HCT116 (cell line): ENCODE data around the gene PRKN. TPM values are rescaled to one million over a fixed set of nuclear protein-coding genes. Genes with fewer than 3 reads are reported as not detected.

Source experiments
- ATAC-seq: fragments of 200-7000 bp; cut with Tn5 transposase; 2 replicates; pipeline ENCODE4 v1.9.1; 2020; ENCODE audit warnings: mild to moderate bottlenecking, moderate library complexity
- BruUV-seq: library from RNA; stranded (reverse); fragments of 400-500 nt; replicated peaks from 2 replicates; lab custom pipeline; 2021; lab: Mats Ljungman, UMichigan
- CTCF ChIA-PET: fragments of 300-600 bp; sonication (Branson Sonifier 250); formaldehyde crosslinking; loops from one replicate; lab custom pipeline; 2021; ENCODE audit warnings: antibody characterized with exemption; lab: Charles Lee
- POLR2A ChIA-PET: fragments of 300-600, 350-600 bp; sonication (Branson Sonifier 250); formaldehyde crosslinking; loops from one replicate; lab custom pipeline; 2021; ENCODE audit warnings: antibody characterized with exemption; lab: Charles Lee
- RAD21 ChIA-PET, 2 experiments: fragments of 300-600 bp; sonication (Branson Sonifier 250); formaldehyde crosslinking; loops; one replicate each; lab custom pipeline; 2023; ENCODE audit warnings: low total read pairs in 2 of 2; ENCODE audit not compliant: uncharacterized antibody in 2 of 2, unreplicated experiment in 2 of 2, low non-redundant PET in 1 of 2; lab: Charles Lee
- DNase-seq: peaks from one replicate; pipeline ENCODE4 v3.0.0-alpha.2; 2010; ENCODE audit warnings: low read depth, low spot score
- H2AFZ ChIP-seq: fragments of 200-600 bp; shearing (Covaris generic), sonication (generic); 2 replicates; pipeline ENCODE4 v1.6.1; 2017; ENCODE audit warnings: low read depth, mixed run types, mixed read lengths, antibody characterized with exemption, low read length; ENCODE audit not compliant: poor library complexity, severe bottlenecking
- H3K27ac ChIP-seq: 2 replicates; pipeline ENCODE4 v1.5.1; 2012; ENCODE audit warnings: low read depth, low read length
- H3K27me3 ChIP-seq: fragments of 200-600 bp; sonication (generic); 2 replicates; pipeline ENCODE4 v1.6.1; 2016; ENCODE audit warnings: mixed run types, low read length, mixed read lengths; ENCODE audit not compliant: insufficient read depth
- H3K36me3 ChIP-seq, 2 experiments: fragments of 200-500 bp in 1 of 2; fragments of 200-600 bp in 1 of 2; sonication (Bioruptor generic) in 1 of 2; sonication (generic) in 1 of 2; 2 replicates each; pipeline versions ENCODE4 v1.5.1 to v1.6.1; 2014 to 2016; ENCODE audit warnings: low read length in 2 of 2, inconsistent platforms in 1 of 2, mixed read lengths in 1 of 2, mixed run types in 1 of 2; ENCODE audit not compliant: insufficient read depth in 2 of 2, control insufficient read depth in 1 of 2
- H3K4me1 ChIP-seq, 2 experiments: fragments of 200-600 bp in 1 of 2; sonication (generic) in 1 of 2; 2 replicates each; pipeline versions ENCODE4 v1.5.1 to v1.6.1; 2012 to 2017; ENCODE audit warnings: low read length in 2 of 2, inconsistent platforms in 1 of 2, mild to moderate bottlenecking in 1 of 2, mixed read lengths in 1 of 2, mixed run types in 1 of 2, moderate library complexity in 1 of 2; ENCODE audit not compliant: insufficient read depth in 2 of 2, control insufficient read depth in 1 of 2
- H3K4me2 ChIP-seq: fragments of 200-600 bp; sonication (generic); 2 replicates; pipeline ENCODE4 v1.6.1; 2017; ENCODE audit warnings: mixed run types, low read length, mixed read lengths
- H3K4me3 ChIP-seq, 2 experiments: fragments of 200-600 bp in 1 of 2; sonication (generic) in 1 of 2; replicated peaks in 1 of 2; 2 replicates each; pipeline ENCODE4 v1.5.1; 2011 to 2016; ENCODE audit warnings: low read length in 2 of 2, control low read depth in 1 of 2, low read depth in 1 of 2, mild to moderate bottlenecking in 1 of 2, mixed read lengths in 1 of 2, mixed run types in 1 of 2
- H3K79me2 ChIP-seq: fragments of 200-600 bp; sonication (generic); 2 replicates; pipeline ENCODE4 v1.6.1; 2017; ENCODE audit warnings: mild to moderate bottlenecking, mixed run types, low read length, moderate library complexity, mixed read lengths; ENCODE audit not compliant: insufficient read depth
- H3K9ac ChIP-seq: fragments of 200-600 bp; sonication (generic); 2 replicates; pipeline ENCODE4 v1.6.1; 2016; ENCODE audit warnings: low read length, mixed read lengths
- H3K9me2 ChIP-seq: fragments of 200-600 bp; sonication (generic), shearing (Covaris generic); 2 replicates; pipeline ENCODE4 v1.6.1; 2017; ENCODE audit warnings: mixed run types, mild to moderate bottlenecking, moderate library complexity; ENCODE audit not compliant: insufficient read depth
- H3K9me3 ChIP-seq, 2 experiments: fragments of 200-500 bp in 1 of 2; fragments of 200-600 bp in 1 of 2; sonication (Bioruptor generic) in 1 of 2; sonication (generic) in 1 of 2; 2 replicates each; pipeline ENCODE4 v1.6.1; 2014 to 2017; ENCODE audit warnings: low read length in 2 of 2, mixed read lengths in 2 of 2, inconsistent platforms in 1 of 2, low read depth in 1 of 2, mild to moderate bottlenecking in 1 of 2, mixed run types in 1 of 2, moderate library complexity in 1 of 2; ENCODE audit not compliant: control insufficient read depth in 1 of 2, insufficient read depth in 1 of 2
- H4K20me1 ChIP-seq: fragments of 200-600 bp; sonication (generic), shearing (Covaris generic); 2 replicates; pipeline ENCODE4 v1.6.1; 2017; ENCODE audit warnings: mixed run types, mild to moderate bottlenecking, moderate library complexity; ENCODE audit not compliant: insufficient read depth
- ATF3 ChIP-seq: IDR thresholded peaks from 2 replicates; pipeline ENCODE4 v1.6.1; 2012
- CBX3 ChIP-seq: IDR thresholded peaks from 2 replicates; pipeline ENCODE4 v1.6.1; 2012; ENCODE audit warnings: low read depth
- CEBPB ChIP-seq: IDR thresholded peaks from 2 replicates; pipeline ENCODE4 v1.6.1; 2012; ENCODE audit warnings: low read depth
- ELF1 ChIP-seq: IDR thresholded peaks from 2 replicates; pipeline ENCODE4 v1.6.1; 2012; ENCODE audit warnings: low read depth, borderline replicate concordance
- EZH2 ChIP-seq: fragments of 200-600 bp; sonication (generic); IDR thresholded peaks from 2 replicates; pipeline ENCODE4 v1.6.1; 2017; ENCODE audit warnings: antibody characterized with exemption, mixed run types
- EZH2phosphoT487 ChIP-seq: fragments of 200-600 bp; IDR thresholded peaks from 2 replicates; pipeline ENCODE4 v1.6.1; 2018; ENCODE audit warnings: antibody characterized with exemption, borderline replicate concordance
- FOSL1 ChIP-seq: IDR thresholded peaks from 2 replicates; pipeline ENCODE4 v1.6.1; 2012; ENCODE audit warnings: low read depth
- MAX ChIP-seq: IDR thresholded peaks from 2 replicates; pipeline ENCODE4 v1.6.1; 2012
- POLR2A ChIP-seq: IDR thresholded peaks from 2 replicates; pipeline ENCODE4 v1.7.0; 2011; ENCODE audit warnings: borderline replicate concordance; ENCODE audit not compliant: insufficient read depth, insufficient read length; ENCODE audit errors: extremely low read depth
- POLR2AphosphoS5 ChIP-seq: IDR thresholded peaks from 2 replicates; pipeline ENCODE4 v1.6.1; 2011; ENCODE audit warnings: mild to moderate bottlenecking, low read depth, low read length, moderate library complexity
- RAD21 ChIP-seq: IDR thresholded peaks from 2 replicates; pipeline ENCODE4 v1.6.1; 2012; ENCODE audit warnings: low read depth, mild to moderate bottlenecking
- REST ChIP-seq: IDR thresholded peaks from 2 replicates; pipeline ENCODE4 v1.6.1; 2012; ENCODE audit warnings: low read depth
- SIN3A ChIP-seq: IDR thresholded peaks from 2 replicates; pipeline ENCODE4 v1.6.1; 2012; ENCODE audit warnings: low read depth
- SP1 ChIP-seq: IDR thresholded peaks from 2 replicates; pipeline ENCODE4 v1.6.1; 2012; ENCODE audit warnings: low read depth
- SRF ChIP-seq: IDR thresholded peaks from 2 replicates; pipeline ENCODE4 v1.6.1; 2012; ENCODE audit warnings: low read depth
- TCF7L2 ChIP-seq: IDR thresholded peaks from 2 replicates; pipeline ENCODE4 v1.7.0; 2011; ENCODE audit warnings: borderline replicate concordance, inconsistent platforms; ENCODE audit not compliant: insufficient read depth, insufficient read length; ENCODE audit errors: extremely low read depth
- YY1 ChIP-seq: IDR thresholded peaks from 2 replicates; pipeline ENCODE4 v1.6.1; 2011; ENCODE audit warnings: low read length, low read depth, moderate library complexity, mild to moderate bottlenecking; ENCODE audit not compliant: insufficient replicate concordance; ENCODE audit errors: extremely low read depth
- ZBTB33 ChIP-seq: IDR thresholded peaks from 2 replicates; pipeline ENCODE4 v1.6.1; 2011; ENCODE audit warnings: mild to moderate bottlenecking, low read length, moderate library complexity; ENCODE audit not compliant: insufficient replicate concordance; ENCODE audit errors: extremely low read depth
- ZFX ChIP-seq: fragments of 450-650 bp; IDR thresholded peaks from 2 replicates; pipeline ENCODE4 v1.6.1; 2017
- ZNF274 ChIP-seq: fragments of 200-500 bp; sonication (Bioruptor generic); IDR thresholded peaks from 2 replicates; pipeline ENCODE4 v1.6.1; 2014; ENCODE audit warnings: mild to moderate bottlenecking, low read depth, low read length, inconsistent platforms
- intact Hi-C: fragments of 100-400 bp; cut with micrococcal nuclease; formaldehyde crosslinking; loops from 2 replicates; pipeline ENCODE4 v1.10.0; 2022
- total RNA-seq: library from RNA; stranded (reverse); gene quantifications from one replicate; pipeline ENCODE4 v1.2.1, GENCODE V29; 2021; ENCODE audit not compliant: unreplicated experiment

The PRKN gene
- total RNA-seq, 1 experiment from 2014 or later = 2.6 TPM

- ChIA-PET CTCF (no interaction called here), RAD21 (no interaction called here), POLR2A (no interaction called here)
- intact Hi-C loops = no loop called here
- Histone ChIP-seq H3K9me2 (no peaks in the 10 kb centered on the region), H3K27ac (no peak overlapping the region), H3K9ac (no peak overlapping the region), H3K79me2 (no peaks in the 10 kb centered on the region), H3K27me3 (no peaks in the 10 kb centered on the region), H4K20me1 (no peaks in the 10 kb centered on the region), H3K4me2 (no peak overlapping the region), H3K9me3 (no peaks in the 10 kb centered on the region), H3K4me3 (no peak overlapping the region), H3K36me3 (no peaks in the 10 kb centered on the region), H2AFZ (no peak overlapping the region), H3K4me1 (no peaks in the 10 kb centered on the region)
- DNase-seq (no peak), ATAC-seq (no peak)
- BruUV-seq = no TSS peak
- TF ChIP-seq ZBTB33 (no peak), ZNF274 (no peak), SRF (no peak), EZH2 (no peak), SP1 (no peak), CBX3 (no peak), POLR2A (no peak), YY1 (no peak), ZFX (no peak), CEBPB (no peak), SIN3A (no peak), RAD21 (no peak), POLR2AphosphoS5 (no peak), TCF7L2 (no peak), ELF1 (no peak), MAX (no peak), FOSL1 (no peak), EZH2phosphoT487 (no peak), ATF3 (no peak), REST (no peak)
Measured at GRCh38 chr6:162219266-162219665, 508.3 kb downstream of the PRKN start.
